HFFc6 (cell line): ENCODE results near the gene LIPI. TPM values are rescaled to one million over a fixed set of nuclear protein-coding genes. Genes with fewer than 3 reads are reported as not detected.
"Not testable (repeated sequence)": the region's sequence is repeated elsewhere in the genome, so short reads cannot be mapped to it uniquely, and the experiment has no call there.

Experiments used
- DNase-seq: peaks from one replicate; pipeline ENCODE4 v3.0.0-alpha.2; 2018
- H3K27ac Mint-ChIP-seq: 2 replicates; pipeline ENCODE4 v1.8.0; 2020; ENCODE audit warnings: mild to moderate bottlenecking, mixed read lengths
- H3K27me3 Mint-ChIP-seq: 2 replicates; pipeline ENCODE4 v1.8.0; 2021; ENCODE audit warnings: mild to moderate bottlenecking, moderate library complexity, mixed read lengths; ENCODE audit not compliant: insufficient read depth
- H3K36me3 Mint-ChIP-seq: 2 replicates; pipeline ENCODE4 v1.8.0; 2021; ENCODE audit warnings: low read depth, mixed read lengths
- H3K4me1 Mint-ChIP-seq: 2 replicates; pipeline ENCODE4 v1.8.0; 2020; ENCODE audit warnings: low read depth, mixed read lengths
- H3K4me3 Mint-ChIP-seq: 2 replicates; pipeline ENCODE4 v1.8.0; 2020; ENCODE audit warnings: mild to moderate bottlenecking, moderate library complexity, mixed read lengths
- H3K9me3 Mint-ChIP-seq: 2 replicates; pipeline ENCODE4 v1.8.0; 2020; ENCODE audit warnings: mild to moderate bottlenecking, mixed read lengths
- CTCF ChIP-seq: fragments of 200-600 bp; sonication (generic); IDR thresholded peaks from 2 replicates; pipeline ENCODE4 v1.5.0; 2021; ENCODE audit warnings: antibody characterized with exemption, mild to moderate bottlenecking
- total RNA-seq, 6 experiments: library from RNA; stranded (reverse); fragmentation: NEBNext Ultra II Directional; extraction: Animal tissue kit (Norgen Biotek cat#: 25700); gene quantifications; 2 replicates in 1 of 6; 3 replicates in 5 of 6; pipeline ENCODE4 v1.2.3, GENCODE V29; 2021

Gene LIPI
- total RNA-seq, 6 experiments from 2014 or later, result not detected

GRCh38 chr21:14206222-14206621 is 4.5 kb downstream of the LIPI start:
- Mint-ChIP-seq H3K36me3 (no peaks in the 10 kb centered on the region), H3K4me1 (no peaks in the 10 kb centered on the region), H3K4me3 (no peak overlapping the region), H3K27ac (no peak overlapping the region), H3K27me3 (no peaks in the 10 kb centered on the region), H3K9me3 (peaks cover 5% of the 10 kb centered on the region; the same call in 1 of the 2 replicates)
- no peak for DNase-seq
- no peak for TF ChIP-seq CTCF

GRCh38 chr21:14166463-14167223 is 44.1 kb downstream of the LIPI start:
- not testable (repeated sequence) for H3K4me3 Mint-ChIP-seq, H3K36me3 Mint-ChIP-seq, H3K27me3 Mint-ChIP-seq, DNase-seq, H3K4me1 Mint-ChIP-seq, H3K9me3 Mint-ChIP-seq, H3K27ac Mint-ChIP-seq

GRCh38 chr21:14143999-14144398 is 66.8 kb downstream of the LIPI start:
- no peaks in the 10 kb centered on the region for H3K4me1 Mint-ChIP-seq
- H3K36me3 Mint-ChIP-seq, result no peaks in the 10 kb centered on the region
- TF ChIP-seq CTCF, result no peak
- no peak overlapping the region for H3K27ac Mint-ChIP-seq
- no peak for DNase-seq
- no peaks in the 10 kb centered on the region; the same call in 1 of the 2 replicates for H3K27me3 Mint-ChIP-seq
- H3K9me3 Mint-ChIP-seq, result peaks cover 6% of the 10 kb centered on the region
- no peak overlapping the region for H3K4me3 Mint-ChIP-seq

- H3K4me3 Mint-ChIP-seq, result no peak overlapping the region
- H3K9me3 Mint-ChIP-seq, result peaks cover 22% of the 10 kb centered on the region
- no peaks in the 10 kb centered on the region for H3K4me1 Mint-ChIP-seq
- H3K27me3 Mint-ChIP-seq, result peaks cover 4% of the 10 kb centered on the region; the same call in 1 of the 2 replicates
- no peak for TF ChIP-seq CTCF
- DNase-seq, result no peak
- no peak overlapping the region for H3K27ac Mint-ChIP-seq
- H3K36me3 Mint-ChIP-seq, result no peaks in the 10 kb centered on the region
Measured at GRCh38 chr21:14124266-14124665, 86.5 kb downstream of the LIPI start.

- Mint-ChIP-seq H3K4me1 (no peaks in the 10 kb centered on the region), H3K36me3 (no peaks in the 10 kb centered on the region), H3K27me3 (peaks cover 5% of the 10 kb centered on the region; the same call in 1 of the 2 replicates), H3K4me3 (no peak overlapping the region), H3K9me3 (peaks cover 22% of the 10 kb centered on the region), H3K27ac (no peak overlapping the region)
- no peak for DNase-seq
- TF ChIP-seq CTCF, result no peak
Measured at GRCh38 chr21:14121719-14122118, 89.0 kb downstream of the LIPI start.

GRCh38 chr21:14120091-14120734 is 90.5 kb downstream of the LIPI start:
- H3K27me3 Mint-ChIP-seq, result peaks cover 7% of the 10 kb centered on the region; the same call in 1 of the 2 replicates
- H3K9me3 Mint-ChIP-seq, result peaks cover 24% of the 10 kb centered on the region

More at GRCh38 chr21:14120091-14120734, 90.5 kb downstream of the LIPI start:
- DNase-seq, result peak; percentile 4
- no peak overlapping the region for H3K4me3 Mint-ChIP-seq
- no peaks in the 10 kb centered on the region for H3K4me1 Mint-ChIP-seq
- H3K27ac Mint-ChIP-seq, result no peak overlapping the region
- peaks cover 7% of the 10 kb centered on the region; the same call in 1 of the 2 replicates for H3K36me3 Mint-ChIP-seq
- TF ChIP-seq CTCF, result peak; percentile 71
